Retina (tissue), 1 donor: ENCODE results near the gene RBMS3.

Experiments
- DNase-seq: peaks from one replicate; pipeline ENCODE4 v3.0.0-alpha.2; 2016

The RBMS3 gene

DNA sequence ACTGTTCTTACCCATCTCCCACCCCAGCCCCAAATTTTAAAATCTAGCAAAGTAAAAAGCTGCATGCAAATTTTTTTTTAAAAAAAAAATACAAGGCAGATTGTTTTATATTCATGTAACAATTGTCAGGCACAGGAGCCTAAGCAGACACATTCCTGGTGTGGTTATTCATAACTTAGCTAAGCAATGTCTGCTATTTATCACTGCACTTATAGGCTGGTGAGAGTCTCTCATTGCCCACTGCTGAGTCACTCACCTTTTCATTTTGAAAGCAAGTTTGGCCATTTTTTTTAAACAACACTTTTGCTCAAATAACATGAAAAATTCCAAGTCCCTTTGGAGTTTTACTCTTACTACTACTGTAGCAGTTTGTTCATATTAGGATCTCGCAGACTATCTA lies 413.9 kb downstream of the RBMS3 start:
- DNase-seq, result no peak

DNA sequence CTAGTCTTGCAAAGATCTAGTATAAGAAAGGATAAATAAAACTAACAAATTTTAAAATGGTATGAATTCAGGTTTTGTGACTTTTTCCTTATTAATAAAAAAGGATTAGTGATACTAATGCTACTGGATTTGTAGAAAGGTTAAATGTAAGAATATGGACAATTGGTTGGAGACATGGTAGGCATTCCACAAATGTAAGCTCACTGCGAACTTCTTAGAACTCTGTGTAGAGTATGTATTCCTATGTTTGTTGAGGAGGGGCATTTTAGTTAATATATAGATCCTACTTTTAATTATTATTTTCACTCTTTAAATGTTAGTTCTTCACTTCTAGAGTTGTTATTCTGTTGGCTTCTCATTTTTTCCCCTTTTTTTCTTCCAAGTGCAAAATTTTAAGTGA lies 414.3 kb downstream of the RBMS3 start:
- DNase-seq, result no peak

DNA sequence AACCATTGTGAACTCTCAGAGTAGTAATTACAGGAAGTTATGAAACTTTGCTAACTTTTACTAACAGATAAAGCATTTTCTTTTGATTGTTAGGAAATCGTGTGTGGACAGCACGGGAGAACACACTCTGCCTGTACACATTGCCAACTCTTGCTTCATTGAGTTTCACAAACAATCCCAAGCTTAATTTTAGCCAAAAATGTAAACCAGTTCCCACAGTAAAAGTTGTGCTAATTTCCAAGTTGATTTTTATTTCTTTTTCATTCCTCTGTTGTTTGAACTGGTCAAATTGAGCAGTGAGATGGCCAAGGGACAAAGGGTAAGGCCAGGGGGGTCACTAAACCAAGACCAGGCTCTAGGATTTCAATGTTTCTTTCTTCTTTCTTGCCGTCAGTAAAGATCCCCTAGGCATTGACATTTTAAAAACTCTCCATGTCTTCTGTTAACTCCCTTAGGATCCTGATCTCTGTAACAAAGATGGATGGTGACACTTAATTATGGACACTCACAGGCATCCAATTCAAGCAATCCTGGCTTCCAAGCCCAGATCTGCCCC lies 414.9 kb downstream of the RBMS3 start:
- DNase-seq, result no peak

DNA sequence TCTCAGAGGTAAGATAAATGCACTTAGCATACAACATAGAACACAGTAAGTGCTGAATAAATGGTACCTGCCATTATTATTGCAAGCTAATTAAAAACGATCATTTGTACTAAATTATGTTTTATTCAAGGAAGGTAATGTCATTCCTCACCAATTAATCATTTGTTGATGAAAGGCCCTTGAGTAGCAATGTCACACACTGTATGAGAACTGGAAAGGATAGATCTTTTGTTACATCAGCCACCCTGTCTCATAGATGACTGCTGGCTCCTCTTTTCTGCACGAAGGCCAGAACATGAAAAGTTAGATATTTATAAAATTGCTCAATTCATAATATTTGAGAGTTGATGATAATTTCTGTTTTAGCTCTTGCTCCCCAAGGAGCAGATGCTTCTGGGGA lies 415.4 kb downstream of the RBMS3 start:
- no peak for DNase-seq

DNA sequence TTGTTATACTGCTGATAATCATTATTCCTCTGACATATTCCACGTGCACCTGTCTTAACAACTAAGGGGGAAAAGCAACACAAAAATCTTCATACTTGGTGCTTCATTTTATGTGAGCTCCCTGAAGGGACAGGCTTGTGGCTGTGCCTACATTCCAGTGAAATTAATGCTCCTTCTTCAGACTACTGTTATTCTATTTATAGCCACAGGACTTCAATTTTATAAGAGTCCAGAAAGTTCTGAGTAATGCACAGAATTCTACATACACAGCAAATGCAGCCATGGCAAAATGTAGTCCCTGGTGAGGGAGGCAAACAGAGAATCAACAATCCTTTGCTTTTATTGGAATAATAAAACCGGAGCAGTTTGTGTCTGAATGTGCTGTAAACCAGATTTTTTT lies 417.1 kb downstream of the RBMS3 start:
- DNase-seq, result no peak

DNA sequence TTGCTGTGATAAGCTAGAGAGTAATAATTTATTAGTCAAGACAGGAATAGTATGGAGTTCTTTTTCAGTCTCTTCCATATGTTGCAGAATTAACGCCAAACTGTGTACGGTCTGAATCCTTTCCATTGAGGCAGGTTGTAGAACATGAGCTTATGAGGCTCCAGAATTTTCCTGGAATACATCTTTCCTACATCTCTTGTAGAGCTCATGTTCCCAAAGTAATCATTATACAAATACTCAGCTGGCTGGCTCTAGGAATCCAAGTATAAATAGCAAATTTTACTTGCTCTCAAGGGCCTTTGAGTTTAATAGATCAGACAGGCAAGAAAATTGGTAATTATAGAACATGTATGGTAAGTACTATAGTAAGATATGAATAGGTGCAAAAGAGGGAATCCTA lies 419.4 kb downstream of the RBMS3 start:
- DNase-seq, result no peak

DNA sequence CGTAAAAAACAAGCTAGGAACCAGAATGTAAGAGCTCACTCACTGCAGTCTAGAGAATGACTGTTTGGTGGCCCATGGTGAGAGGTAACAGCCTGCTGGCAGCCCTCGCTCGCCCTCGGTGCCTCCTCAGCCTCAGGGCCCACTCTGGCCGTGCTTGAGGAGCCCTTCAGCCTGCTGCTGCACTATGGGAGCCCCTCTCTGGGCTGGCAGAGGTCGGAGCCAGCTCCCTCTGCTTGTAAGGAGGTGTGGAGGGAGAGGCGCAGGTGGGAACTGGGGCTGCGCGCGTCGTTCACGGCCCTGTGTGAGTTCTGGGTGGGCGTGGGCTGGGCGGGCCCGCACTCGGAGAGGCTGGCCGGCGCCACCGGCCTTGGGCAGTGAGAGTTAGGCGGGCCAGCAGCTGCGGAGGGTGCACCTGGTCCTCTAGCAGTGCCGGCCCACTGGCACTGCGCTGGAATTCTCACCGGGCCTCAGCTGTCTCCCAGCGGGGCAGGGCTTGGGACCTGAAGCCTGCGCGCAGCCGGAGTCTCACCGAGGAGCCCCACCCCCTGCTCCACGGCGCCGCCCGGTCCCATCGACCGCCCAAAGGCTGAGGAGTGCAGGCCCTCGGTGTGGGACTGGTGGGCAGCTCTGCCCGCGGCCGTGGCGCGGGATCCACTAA lies 420.6 kb downstream of the RBMS3 start:
- DNase-seq, result no peak

DNA sequence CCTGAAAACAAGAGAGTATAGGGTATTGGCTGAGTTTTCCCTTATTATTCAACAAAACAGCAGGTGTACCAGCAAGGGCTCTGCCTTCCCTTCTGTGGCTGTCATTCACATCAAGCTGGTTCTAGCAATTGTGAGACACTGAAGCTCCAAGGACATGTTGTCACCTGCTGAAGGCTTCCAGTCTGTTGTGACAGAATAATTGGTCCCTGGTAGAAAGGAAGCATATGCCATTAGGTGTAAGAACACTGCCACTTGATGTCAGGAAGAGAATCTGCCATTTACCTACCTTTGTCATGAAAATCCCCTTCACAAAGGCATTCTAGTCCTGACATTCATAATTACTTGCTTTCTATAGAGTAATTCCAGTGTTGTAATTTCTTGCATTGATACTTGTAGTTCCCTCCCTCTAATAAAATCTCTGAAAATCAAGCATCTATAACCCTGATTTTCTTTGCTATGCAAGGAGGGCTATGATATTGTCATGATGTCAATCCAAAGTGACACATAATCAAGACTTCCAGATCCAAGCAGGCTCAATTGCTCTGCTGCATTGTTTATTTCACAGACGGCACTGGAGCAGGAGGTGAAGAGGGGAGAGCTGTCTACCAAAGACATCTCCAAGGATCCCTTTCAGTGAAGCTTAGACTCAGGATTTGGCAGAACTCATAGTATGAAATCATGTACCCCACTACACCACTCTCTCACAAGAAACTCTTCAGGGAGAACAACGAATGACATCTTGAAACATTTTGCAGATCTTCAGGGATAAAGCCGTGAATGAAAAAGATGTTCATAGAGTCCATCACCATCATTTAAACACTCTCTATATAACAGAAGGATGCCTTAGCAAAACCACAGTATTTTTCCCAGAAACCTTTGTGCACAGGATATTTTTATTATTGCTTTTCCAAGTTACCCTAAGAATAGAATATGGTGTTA lies 425.3 kb downstream of the RBMS3 start:
- peak; percentile 19 for DNase-seq

DNA sequence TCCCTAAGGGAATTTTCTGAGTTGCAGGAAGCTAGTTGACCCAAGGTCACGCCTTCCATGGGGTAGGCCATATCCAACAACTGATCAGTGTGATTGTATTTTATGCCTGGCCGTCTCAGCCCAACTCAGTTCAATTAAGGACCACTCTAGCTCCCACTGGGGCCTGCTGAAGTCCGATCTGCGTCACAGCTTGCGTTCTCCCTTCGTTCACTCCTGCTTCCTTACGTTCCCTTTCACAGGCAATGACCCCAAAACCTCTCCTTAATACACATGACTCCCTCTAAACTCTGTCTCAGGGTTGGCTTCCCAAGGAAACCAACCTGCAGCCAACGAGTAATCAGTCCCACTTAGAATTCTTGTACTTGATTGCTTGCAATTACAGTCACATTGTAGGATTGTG lies 428.0 kb downstream of the RBMS3 start:
- DNase-seq, result no peak

DNA sequence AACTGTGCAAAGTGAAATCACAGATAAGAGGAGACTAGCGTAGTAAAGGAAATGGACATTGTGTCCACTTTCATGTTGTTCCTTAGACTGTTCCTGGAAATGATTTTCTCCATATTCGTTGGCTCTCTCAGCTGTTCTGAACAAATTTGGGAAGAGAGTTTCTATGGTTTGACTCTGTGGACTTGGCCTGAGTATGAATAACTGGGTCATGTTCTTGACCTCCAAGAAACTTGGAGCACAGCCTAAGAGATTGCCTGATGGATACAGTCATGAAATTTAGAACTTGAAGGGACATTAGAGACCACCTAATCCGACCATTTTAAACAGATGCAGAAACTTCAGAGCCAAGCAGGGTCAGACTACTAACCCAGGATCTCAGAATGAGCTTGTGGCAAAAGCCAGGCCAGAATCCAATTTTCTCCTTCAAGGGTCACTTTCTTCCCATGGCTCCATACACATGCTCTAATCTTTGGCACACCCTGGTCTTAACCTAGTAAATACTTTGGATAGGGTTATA lies 430.4 kb downstream of the RBMS3 start:
- DNase-seq, result no peak

DNA sequence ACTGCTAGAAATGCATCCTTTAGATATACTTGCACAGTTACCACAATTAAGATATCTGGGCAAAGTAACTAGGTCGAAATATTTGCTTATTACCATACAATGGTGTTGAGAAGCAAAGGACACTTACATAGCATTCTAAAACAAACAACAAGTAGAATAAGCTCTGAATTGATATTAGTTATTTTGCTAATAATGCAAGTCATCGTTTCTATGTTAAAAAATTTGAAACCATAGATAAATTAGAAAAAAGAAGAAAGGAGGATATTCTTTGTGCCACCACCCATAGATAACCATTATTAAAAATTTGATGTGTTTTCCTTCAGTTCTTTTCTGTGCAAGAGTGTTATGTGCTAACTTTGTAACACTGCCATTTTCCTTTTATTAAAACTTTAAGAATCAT lies 435.3 kb downstream of the RBMS3 start:
- no peak for DNase-seq

DNA sequence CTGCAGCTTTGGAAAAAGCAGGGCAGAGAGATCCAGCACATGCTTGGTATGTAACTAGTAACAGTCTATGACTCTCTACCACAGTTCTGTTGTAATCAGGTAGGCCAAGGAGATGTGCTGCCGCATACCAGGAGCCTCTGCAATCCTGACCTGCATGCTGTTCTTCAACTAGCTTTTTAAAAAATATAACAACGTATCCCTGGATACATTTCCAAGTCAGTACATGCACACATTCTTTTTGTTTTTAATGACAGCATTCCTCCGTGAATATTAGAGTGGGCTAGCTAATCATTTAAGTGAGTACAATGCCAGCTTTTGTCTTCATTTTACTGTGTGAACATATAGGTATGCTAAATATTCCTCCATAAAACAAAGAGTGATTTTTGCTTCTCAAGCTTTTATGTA lies 437.8 kb downstream of the RBMS3 start:
- DNase-seq, result no peak

DNA sequence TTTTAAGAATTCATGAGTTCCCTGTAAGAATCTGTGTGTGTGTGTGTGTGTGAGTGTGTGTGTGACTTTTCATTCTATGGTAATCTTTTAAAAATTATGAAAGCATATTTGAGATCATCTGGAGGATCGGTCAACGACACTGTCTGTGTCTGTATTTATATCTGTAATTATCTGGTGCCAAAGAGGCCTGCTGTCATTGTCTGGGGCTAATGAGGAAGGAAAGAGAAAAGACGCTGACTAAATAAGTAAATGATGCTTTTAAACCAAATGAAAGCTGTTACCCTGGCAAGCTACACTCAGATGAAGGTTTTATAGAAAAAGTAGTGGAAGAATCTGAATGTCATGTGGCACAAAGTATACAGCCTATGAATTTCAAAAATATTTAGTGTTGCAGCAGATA lies 439.8 kb downstream of the RBMS3 start:
- DNase-seq, result no peak

DNA sequence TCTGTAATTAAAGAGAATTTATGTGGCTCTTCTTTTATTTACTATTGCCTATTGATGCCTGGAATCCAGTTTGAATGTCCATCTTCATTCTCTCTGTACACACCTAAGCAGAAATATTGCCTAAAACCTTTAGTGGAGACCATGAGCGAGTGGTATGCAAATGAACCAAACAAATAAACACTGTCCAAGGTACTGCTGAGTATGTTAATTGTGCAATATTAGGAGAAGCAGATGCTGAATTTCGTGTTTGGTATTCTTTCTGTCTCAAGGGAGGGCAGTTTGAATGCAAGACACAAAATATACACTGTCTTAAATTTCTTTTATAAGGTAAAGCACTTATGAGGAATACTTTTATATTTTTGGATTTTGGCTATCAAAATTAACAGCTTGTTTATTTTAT lies 440.9 kb downstream of the RBMS3 start:
- no peak for DNase-seq

DNA sequence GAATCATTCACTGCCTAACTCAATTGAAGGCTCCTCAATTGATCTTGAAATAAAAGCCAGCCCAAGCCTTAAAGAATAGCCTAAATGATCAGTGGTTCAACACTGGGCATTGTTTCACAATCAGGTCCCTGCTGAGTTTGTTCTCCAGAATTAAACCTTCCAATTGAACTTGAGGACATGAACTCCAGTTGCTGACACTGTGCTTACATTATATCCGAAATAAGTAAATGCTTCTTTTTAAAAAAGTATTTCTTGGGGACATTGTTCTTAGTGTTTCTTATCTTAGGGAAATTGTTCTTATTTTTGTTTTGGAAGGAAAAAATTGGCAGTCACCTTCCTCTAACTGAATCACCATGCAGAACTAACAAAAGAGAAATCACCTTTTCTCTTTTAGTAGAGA lies 450.2 kb downstream of the RBMS3 start:
- DNase-seq, result no peak

DNA sequence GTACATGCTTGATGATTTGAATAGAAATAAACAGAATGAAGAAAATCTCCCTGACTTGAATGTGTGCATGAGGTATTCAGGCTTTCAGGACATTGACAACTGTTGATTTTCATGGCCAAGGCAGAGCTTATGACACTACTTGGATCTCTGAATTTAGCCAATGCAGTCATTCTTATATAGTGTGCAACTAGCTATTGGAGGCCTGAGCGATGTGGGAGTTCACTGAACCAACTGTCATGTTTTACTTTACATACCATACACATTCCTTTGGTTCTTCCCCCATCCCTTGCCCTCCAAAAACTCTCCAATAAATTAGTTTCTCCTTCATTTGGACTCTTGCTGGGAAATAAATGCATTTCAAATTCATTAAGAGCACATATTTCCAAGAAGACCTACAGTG lies 460.4 kb downstream of the RBMS3 start:
- no peak for DNase-seq

DNA sequence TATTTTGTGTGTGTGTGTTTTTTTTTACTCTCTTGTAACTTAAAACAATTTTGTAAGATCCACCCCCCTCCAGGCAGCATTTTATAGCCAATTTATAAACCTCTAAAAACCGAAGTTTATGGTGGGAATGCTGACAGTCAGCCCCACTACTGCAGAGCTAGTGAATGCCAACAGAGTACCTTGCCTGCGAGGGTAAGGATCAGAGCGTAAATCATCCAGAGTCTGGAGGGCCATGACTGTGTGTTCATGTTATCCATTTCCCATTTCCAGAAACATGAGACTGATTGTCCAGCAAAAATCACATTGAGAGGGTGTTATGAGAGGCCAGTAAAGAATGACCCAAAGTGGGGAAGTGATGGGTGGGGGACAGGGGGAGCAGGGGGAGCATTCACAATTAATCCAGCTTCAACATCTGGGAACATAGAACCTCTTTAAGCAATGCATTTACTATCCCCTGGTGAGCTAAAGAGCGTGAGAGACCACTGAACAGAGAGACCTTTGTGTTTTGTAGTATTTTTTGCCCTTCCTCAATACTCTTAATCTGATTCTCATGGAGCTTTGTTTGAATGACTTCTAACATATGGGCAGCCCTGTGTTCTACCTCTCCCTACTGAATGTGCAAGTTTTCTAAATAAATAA lies 464.5 kb downstream of the RBMS3 start:
- no peak for DNase-seq

DNA sequence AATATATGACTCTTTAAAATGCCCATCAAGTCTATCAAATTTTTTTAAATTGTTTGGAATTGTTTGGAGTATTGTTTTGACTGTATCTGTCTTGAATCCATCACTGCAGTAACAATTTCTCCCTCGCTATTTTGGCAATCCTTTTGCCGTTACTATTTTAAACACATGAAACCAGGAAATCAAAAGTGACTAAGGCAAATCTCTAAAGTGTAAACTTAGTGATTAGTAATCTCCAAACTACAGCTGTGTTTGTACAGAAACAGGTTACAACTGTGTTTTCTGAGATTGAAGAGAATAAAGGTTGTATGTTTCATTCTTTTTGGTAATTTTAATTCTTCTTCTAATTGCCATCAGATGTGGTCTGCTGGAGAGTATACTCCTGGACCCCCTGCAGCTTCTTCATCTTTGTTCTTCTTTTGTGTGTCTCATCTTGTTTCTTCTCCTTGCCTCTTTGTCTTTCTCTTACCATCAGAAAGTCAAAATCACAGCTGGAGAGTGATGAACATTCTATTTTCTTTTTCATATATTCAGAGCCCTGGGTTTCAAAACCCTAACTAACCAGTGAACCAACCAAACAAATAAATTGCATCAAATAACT lies 465.4 kb downstream of the RBMS3 start:
- DNase-seq, result no peak

DNA sequence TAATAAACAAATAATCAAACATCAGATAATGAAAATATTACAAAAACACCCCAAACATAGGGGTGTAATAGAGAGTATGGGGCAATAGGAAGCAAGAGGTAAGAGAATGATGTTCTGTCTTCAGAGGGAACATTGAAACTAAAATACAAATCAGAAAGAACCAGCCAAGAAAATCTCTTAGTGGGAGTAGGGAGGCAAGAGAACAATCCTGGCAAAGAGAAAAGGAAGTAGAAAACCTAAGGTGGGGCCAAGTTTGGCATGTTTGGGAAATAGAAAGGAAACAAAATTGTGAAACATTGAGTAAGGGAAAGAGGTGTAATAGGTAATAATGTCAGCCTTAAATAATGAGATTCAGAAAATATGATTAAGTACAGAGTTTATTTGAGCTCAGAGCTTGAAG lies 467.1 kb downstream of the RBMS3 start:
- DNase-seq, result no peak

DNA sequence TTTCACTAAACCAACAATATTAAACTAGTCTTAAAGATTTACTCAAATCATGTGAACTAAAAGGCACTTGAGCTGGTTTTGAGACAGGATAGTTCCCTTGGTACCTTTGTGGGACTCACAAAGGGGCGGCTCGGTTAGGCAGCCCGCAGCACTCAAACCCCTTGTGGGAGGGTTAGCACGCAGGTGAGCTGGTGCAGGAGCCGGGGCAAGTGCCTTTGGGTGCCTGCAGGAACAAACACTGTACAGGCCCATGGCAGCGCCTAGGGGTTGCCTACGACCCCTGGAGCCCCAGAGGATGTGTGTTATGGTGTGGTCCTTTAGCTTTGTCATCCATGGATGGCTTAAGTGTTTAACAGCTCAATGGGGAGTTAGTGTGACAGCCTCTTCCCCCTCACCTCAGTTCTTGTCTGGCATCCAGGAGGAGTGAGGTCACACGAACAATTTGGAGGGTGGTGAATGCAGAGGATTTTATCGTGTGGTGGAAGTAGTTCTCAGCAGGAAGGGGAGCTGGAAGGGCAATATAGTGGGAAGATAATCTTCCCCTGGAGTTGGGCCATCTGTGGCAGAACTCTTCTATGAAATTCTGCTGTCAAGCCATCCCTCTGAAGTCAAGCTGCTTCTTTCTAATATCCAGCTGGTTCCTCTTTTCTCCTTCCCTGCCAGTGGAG lies 470.9 kb downstream of the RBMS3 start:
- DNase-seq, result no peak

DNA sequence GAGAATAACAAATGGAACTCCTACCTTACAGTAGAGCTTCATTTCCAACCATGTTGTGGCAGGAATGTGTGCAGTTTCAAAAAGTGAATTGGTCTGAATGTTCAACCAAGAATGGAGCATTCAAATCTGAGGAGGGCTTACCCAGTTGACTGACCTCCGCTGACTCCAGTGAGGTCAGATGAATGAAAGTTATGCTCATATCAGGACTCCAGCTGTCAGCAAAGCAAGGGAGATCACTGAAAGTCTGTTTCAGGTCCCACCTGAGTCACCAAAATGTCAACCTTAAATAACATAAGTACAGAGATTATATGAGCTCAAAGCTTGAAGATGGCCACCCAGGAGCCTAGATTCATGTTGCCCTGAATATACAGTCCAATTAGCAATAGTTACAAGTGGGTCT lies 473.5 kb downstream of the RBMS3 start:
- DNase-seq, result no peak

DNA sequence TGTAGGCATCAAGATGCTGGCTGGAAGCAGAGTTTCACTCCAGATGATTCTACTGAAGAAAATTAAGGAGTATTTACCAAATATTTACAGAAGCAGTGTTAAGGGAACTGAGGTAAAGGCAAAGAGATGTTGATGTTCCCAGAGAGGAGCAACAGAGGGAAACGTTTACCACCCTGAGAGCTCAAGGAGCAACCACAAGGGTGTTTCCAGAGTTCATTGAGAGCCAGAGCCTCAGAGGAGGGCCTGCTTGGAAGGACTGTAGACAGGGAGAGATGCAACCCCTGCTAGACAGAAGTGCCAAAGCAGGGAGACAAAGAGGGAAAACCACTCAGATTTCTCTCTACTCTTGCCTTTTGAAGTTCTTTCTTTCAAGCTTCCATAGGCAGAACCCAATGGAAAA lies 474.5 kb downstream of the RBMS3 start:
- DNase-seq, result no peak
